ENCODE measurements around the gene SLIT3.

Gene SLIT3

GRCh38 chr5:168903061-168903460 lies 397.9 kb downstream of the SLIT3 start:
- DNase-seq = no peak

- no peak for DNase-seq
Observed at GRCh38 chr5:168899673-168900072, 401.3 kb downstream of the SLIT3 start.

- DNase-seq = no peak
Observed at GRCh38 chr5:168899264-168899663, 401.7 kb downstream of the SLIT3 start.

- DNase-seq = no peak
Observed at GRCh38 chr5:168898247-168898911, 402.6 kb downstream of the SLIT3 start.

- DNase-seq = no peak
Observed at GRCh38 chr5:168897387-168898122, 403.4 kb downstream of the SLIT3 start.

GRCh38 chr5:168895295-168896071 lies 405.5 kb downstream of the SLIT3 start:
- no peak for DNase-seq

GRCh38 chr5:168893283-168893682 lies 407.7 kb downstream of the SLIT3 start:
- no peak for DNase-seq

GRCh38 chr5:168892618-168893186 lies 408.2 kb downstream of the SLIT3 start:
- no peak for DNase-seq

GRCh38 chr5:168890816-168891812 lies 409.8 kb downstream of the SLIT3 start:
- no peak for DNase-seq

- no peak for DNase-seq
Observed at GRCh38 chr5:168889039-168889438, 411.9 kb downstream of the SLIT3 start.

GRCh38 chr5:168887931-168888330 lies 413.0 kb downstream of the SLIT3 start:
- DNase-seq = no peak

- no peak for DNase-seq
Observed at GRCh38 chr5:168886157-168886556, 414.8 kb downstream of the SLIT3 start.

- DNase-seq = no peak
Observed at GRCh38 chr5:168885324-168886120, 415.4 kb downstream of the SLIT3 start.

- DNase-seq = no peak
Observed at GRCh38 chr5:168883991-168884390, 416.9 kb downstream of the SLIT3 start.

- no peak for DNase-seq
Observed at GRCh38 chr5:168883281-168883741, 417.6 kb downstream of the SLIT3 start.

GRCh38 chr5:168882283-168882682 lies 418.7 kb downstream of the SLIT3 start:
- no peak for DNase-seq

- DNase-seq = no peak
Observed at GRCh38 chr5:168881427-168882149, 419.4 kb downstream of the SLIT3 start.

GRCh38 chr5:168879929-168880328 lies 421.0 kb downstream of the SLIT3 start:
- no peak for DNase-seq

- no peak for DNase-seq
Observed at GRCh38 chr5:168879331-168879730, 421.6 kb downstream of the SLIT3 start.

- no peak for DNase-seq
Observed at GRCh38 chr5:168878135-168878745, 422.7 kb downstream of the SLIT3 start.

Measured in activated gamma-delta T cell treated with Interleukin-2 at 50 U/mL for 16 hours (primary cell).